ENCODE data around the gene SIGLEC11.

The SIGLEC11 gene

DNA sequence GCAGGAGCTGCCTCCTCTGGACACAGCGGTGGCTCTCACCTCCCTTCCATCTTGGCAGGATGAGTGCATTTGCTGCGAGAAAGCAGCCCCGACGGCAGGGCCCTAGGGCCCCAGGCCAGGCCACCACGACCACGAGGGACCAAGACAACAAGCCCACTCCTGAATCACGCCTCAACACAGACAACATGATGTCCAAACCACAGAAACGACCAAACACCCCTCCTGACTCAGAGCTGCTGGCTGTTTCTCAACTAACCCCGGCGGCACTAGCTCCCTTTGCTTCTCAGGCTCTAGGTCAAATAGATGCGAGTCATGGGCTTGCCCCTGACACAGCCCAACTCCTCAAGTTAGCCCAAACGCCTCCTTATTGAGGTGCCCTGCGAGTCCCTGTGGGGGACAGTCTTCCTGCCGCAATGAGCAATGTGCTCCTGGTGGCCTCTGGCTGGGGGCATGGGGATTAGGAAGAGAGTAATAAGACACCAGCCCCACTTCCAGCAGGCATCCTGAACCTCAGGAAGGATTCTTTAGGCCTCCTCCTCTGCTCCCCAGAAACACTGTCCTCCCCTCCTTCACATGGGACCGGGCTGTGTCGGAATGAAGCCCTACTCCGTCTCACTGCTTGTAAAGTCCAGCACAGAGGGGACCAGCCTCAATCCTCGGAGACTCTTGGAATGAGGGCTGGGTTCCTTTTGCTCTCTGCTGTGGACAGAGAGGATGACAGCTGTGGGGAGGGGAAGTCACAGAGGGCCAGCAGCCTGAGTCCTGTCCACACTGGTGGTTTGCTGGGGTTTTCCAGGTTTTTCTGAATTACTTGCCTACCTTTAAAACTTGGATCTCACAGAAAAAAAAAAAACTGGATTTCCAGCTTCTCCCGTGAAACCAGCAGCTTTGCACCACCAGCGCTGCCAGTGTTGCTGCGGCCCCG is 38.8 kb downstream of the SIGLEC11 start:
- FAIRE-seq, result no peak
- no peak for DNase-seq (ENCODE audit: insufficient read length)
- no peak for TF ChIP-seq POLR2AphosphoS5 (IDR thresholded peaks at IDR 0.05; ENCODE audit: low read depth, low read length)
- TF ChIP-seq TAF1 (IDR thresholded peaks at IDR 0.05; ENCODE audit: borderline replicate concordance, low read depth, low read length), result no peak
- TF ChIP-seq POLR2A (IDR thresholded peaks at IDR 0.05; ENCODE audit: low read depth, low read length), result no peak

DNA sequence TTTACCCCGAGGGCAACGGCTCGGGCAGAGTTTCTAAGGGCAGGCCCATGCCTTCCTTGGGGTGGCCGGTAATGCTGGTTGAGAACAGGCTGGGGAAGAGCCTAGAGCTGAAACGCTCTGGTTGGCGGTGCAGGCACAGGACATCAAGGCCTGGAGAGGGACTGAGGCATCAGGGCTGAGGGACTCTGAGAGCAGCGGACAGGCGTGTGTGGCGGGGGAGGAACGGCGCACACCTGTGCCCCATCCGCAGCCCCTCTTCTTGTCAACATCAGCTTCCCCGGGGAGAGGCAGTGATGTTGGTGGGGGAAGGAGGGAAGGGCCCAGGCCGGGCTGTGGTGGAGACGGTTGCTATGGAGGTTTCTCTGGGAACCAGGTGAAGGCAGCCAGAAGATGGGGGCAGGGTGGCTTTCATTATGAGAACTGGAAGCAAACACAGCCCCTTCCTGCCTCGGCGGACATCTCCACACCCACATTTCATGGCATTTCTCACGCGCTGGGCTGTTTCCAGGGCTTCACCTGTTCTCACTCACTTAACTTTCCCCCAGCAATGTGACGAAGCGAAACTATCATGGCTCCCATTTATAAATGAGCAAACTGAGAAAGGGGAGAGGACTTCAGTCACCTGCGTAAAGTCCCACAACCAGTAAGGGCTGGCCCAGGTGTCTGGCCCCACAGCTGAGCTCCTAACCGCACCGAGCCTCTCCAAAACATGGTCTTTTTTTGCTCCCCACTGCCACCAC is 40.2 kb downstream of the SIGLEC11 start:
- FAIRE-seq (peak; percentile 75), DNase-seq (ENCODE audit: insufficient read length) (no peak)
- TF ChIP-seq TAF1 (IDR thresholded peaks at IDR 0.05; ENCODE audit: borderline replicate concordance, low read depth, low read length) (no peak), POLR2A (IDR thresholded peaks at IDR 0.05; ENCODE audit: low read depth, low read length) (no peak), POLR2AphosphoS5 (IDR thresholded peaks at IDR 0.05; ENCODE audit: low read depth, low read length) (no peak)

DNA sequence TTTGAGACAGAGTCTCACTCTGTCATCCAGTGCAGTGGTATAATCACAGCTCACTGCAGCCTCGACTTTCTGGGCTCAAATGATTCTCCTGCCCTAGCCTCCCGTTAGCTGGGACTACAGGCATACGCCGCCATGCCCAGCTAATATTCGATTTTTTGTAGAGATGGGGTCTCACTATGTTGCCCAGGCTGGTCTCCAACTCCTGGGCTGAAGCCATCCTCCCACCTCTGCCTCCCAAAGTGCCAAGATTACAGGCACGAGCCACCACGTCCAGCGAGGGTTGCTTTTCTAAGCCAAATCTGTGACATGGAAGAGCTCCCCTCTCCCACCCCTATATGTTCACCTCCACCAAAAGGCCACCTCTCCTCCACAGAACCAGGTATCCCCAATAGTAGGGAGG is 42.9 kb downstream of the SIGLEC11 start:
- FAIRE-seq, result peak; percentile 33
- TF ChIP-seq POLR2A (IDR thresholded peaks at IDR 0.05; ENCODE audit: low read depth, low read length) (no peak), POLR2AphosphoS5 (IDR thresholded peaks at IDR 0.05; ENCODE audit: low read depth, low read length) (no peak), TAF1 (IDR thresholded peaks at IDR 0.05; ENCODE audit: borderline replicate concordance, low read depth, low read length) (no peak)
- DNase-seq (ENCODE audit: insufficient read length), result no peak

DNA sequence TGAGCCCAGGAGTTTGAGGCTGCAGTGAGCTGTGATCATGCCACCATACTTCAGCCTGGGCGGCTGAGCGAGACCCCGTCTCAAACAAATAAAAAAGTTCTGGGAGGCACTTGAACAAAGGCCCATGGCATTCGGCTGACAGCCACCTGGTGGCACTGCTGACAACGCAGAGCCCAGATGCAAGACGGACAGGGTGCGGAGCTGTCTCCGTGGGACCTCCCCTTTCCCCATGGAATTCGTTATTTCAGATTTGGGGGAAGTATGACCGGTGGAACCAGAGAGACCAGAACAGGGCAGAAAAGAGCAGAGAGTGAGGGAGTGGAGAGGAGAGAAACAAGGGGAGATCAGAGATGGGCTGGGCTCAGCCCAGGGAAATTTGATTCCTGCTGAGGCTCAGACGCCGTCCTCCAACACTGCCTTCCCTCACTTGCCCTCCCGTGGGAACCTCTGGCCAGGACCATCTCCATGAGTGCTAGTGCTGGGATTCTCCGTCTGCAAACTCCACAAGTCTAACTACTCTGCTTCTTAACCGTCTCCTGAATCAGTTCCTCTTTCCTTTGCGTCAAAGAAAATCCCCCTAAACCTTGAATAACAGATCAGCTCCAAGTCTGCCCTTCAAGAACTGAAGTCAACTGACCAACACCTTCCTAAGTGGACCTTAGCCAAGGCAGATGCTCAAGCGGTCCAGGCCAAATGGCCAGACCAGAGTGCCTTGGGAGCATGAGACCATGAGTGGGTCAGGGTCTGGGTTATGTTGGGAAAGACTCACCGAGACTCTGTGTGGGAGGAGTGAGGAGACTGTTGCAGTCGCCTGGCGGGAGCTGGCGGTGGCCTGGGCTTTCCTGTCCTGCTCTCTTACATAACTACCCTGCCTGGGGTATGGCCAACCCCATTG is 43.9 kb downstream of the SIGLEC11 start:
- FAIRE-seq (peak; percentile 68), DNase-seq (ENCODE audit: insufficient read length) (no peak)
- no peak for TF ChIP-seq TAF1 (IDR thresholded peaks at IDR 0.05; ENCODE audit: borderline replicate concordance, low read depth, low read length)
- TF ChIP-seq POLR2A (IDR thresholded peaks at IDR 0.05; ENCODE audit: low read depth, low read length), result 0 out of 2 replicates have a peak, but pooled peaks have one; percentile 40
- TF ChIP-seq POLR2AphosphoS5 (IDR thresholded peaks at IDR 0.05; ENCODE audit: low read depth, low read length), result 0 out of 2 replicates have a peak, but pooled peaks have one; percentile 34

DNA sequence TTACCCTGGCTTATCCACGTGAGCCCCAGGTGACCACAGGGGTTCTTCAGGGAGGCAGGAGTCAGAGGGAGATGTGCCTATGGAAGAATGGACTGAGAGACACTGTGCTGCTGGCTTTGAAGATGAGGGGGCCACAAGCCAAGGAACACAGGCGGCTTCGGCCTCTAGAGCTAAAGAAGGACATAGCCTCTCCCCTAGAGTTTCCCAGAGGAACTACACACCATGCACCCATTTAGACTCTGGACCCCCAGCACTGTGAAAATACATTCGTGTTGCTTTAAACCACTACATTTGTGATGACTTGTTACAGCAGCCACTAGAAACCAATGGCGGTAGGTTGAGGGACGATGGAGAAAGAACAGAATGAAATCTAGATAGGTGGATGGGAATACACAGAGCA is 45.7 kb downstream of the SIGLEC11 start:
- TF ChIP-seq TAF1 (IDR thresholded peaks at IDR 0.05; ENCODE audit: borderline replicate concordance, low read depth, low read length) (no peak), POLR2AphosphoS5 (IDR thresholded peaks at IDR 0.05; ENCODE audit: low read depth, low read length) (no peak), POLR2A (IDR thresholded peaks at IDR 0.05; ENCODE audit: low read depth, low read length) (no peak)
- FAIRE-seq, result peak; percentile 40

DNA sequence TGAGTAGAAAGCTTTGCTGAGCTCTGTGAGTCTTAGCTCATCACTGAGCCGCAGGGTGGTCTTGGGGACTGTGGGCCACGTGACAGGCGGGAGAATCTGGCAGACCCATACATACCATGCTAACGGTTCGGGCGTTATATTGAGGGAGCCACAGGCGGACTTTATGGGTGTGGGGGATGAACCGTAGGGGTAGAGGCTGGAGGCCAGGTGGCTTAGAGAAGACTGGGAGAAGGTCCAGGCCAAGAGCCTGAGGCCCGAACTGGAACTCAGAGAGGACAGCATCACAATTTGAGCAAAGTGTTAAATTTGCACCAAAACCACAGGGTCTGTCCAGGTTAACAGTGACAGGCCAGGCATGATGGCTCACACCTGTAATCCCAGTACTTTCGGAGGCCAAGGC is 47.3 kb downstream of the SIGLEC11 start:
- TF ChIP-seq TAF1 (IDR thresholded peaks at IDR 0.05; ENCODE audit: borderline replicate concordance, low read depth, low read length) (no peak), POLR2AphosphoS5 (IDR thresholded peaks at IDR 0.05; ENCODE audit: low read depth, low read length) (no peak), POLR2A (IDR thresholded peaks at IDR 0.05; ENCODE audit: low read depth, low read length) (no peak)
- DNase-seq (ENCODE audit: insufficient read length) (no peak), FAIRE-seq (no peak)

More for the DNA sequence above, 45.7 kb downstream of the SIGLEC11 start:
- DNase-seq (ENCODE audit: insufficient read length), result no peak

DNA sequence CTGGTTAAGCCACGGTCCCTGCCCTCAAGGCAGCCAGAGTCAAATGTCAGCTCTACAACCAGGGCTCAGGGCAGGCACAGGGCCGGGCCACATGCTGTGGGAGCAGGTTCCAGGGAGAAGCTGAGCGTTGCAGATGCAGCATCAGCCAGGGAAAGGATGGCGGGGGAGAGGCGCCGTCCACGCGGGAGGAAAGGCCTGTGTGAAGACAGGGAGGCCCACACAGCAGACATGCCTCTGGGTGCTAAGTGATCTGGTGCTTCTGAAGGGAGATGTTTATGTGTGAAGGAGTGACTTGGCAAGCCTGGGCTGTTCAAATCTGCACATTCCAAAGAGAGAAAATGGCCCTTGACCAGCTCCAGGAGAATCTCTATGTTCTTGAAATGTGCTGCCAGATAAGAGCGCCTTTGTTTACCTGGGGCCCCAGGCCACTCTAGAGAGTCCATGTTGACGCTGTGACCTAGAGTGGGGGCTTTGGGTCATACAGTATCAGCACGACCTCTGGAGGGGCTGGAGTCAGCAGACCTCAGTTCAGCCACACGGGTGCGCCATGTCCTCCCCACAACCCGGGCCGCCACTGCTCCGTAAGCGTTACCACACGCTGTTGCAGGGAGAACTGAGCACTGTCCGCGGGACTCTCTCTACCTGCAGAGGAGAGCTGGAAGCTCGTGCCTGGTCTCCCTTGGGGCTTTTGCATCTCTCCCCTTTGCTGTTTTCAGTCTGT is 47.8 kb downstream of the SIGLEC11 start:
- DNase-seq (ENCODE audit: insufficient read length) (no peak), FAIRE-seq (peak; percentile 84)
- TF ChIP-seq POLR2AphosphoS5 (IDR thresholded peaks at IDR 0.05; ENCODE audit: low read depth, low read length), result no peak
- 0 out of 2 replicates have a peak, but pooled peaks have one; percentile 17 for TF ChIP-seq POLR2A (IDR thresholded peaks at IDR 0.05; ENCODE audit: low read depth, low read length)

DNA sequence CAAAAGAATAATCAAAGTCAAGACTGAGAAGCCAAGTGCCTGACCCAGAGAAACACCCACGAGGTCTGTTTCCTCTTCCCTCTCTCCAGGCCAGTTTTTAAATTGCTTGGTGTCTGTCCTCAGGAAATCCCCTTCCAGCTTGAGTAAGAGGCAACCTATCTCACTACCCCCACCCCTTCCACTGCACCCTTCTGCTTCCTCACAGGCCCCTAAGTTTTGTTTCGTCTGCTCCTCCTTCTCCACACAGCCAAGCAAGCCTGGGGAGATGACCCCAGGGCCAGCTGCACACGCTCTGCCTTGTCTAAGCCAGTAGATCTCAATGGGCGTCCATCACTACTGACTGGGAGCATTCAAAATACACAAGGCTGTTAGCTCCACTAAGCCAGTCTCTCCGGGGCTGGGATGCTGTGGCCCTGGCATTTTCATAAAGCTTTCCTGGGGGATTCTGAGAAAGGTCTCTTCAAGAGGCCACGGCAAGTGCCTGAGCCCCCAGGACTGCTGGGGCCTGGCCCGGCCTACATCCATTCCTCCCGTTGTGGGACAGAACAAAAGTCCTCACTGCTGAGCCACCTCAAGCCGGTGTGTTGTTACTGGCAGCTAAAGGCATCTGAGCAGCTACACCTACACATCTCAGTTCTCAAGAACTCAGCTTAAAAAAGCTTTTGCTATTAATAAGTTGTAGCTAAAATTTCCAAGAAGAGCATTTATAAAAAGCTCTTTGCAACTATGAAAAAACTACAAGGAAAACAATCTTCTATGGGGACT is 49.4 kb downstream of the SIGLEC11 start:
- DNase-seq (ENCODE audit: insufficient read length) (no peak), FAIRE-seq (peak; percentile 93)
- TF ChIP-seq TAF1 (IDR thresholded peaks at IDR 0.05; ENCODE audit: borderline replicate concordance, low read depth, low read length), result no peak
- TF ChIP-seq POLR2A (IDR thresholded peaks at IDR 0.05; ENCODE audit: low read depth, low read length), result peak; percentile 75
- peak; percentile 84 for TF ChIP-seq POLR2AphosphoS5 (IDR thresholded peaks at IDR 0.05; ENCODE audit: low read depth, low read length)

DNA sequence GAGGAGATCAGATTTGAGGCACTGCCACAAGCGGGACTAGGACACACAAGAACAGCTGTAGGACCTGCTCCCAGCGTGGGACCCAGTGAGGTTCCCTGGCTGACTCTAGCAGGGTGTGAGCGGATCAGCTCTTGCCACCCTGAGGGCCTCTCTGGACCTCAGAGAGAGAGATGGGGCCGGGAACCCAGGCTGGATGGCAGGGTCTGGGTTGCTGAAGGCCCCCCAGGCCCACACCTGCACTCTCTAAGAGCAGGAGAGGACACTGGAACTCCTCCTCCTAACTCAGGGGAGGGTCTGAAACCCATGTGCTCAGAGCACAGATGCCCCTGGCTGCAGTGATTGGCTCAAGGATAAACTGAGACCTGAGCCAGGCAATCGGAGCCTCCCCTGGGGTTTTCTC is 50.8 kb downstream of the SIGLEC11 start:
- TF ChIP-seq POLR2AphosphoS5 (IDR thresholded peaks at IDR 0.05; ENCODE audit: low read depth, low read length) (peak; percentile 3; the same call in 1 of the 2 replicates), POLR2A (IDR thresholded peaks at IDR 0.05; ENCODE audit: low read depth, low read length) (no peak; the same call in 1 of the 2 replicates)
- DNase-seq (ENCODE audit: insufficient read length) (no peak), FAIRE-seq (no peak)

Measured in GM12892 (cell line).